ENCODE data around the gene EXO1.
"Not testable (repeated sequence)": the region's sequence is repeated elsewhere in the genome, so short reads cannot be mapped to it uniquely, and the experiment has no call there.

Gene EXO1

DNA sequence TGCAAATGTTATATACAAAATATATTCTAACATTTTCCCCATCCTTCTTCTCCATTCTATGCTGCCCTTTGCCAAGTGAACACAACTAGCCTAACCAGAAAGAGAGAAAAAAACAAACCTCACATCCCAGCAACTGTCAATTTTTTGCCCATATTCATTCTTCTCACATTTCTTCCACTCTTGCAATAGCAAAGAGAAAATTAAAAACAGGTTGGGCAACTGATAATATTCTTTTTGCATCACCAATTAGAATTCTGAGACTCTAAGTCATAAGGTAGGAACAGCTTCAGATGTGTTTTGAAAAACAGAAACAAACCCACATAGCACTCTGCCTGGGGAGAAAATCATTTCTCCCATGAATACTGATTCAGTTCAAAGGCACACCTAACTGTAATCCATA, 25.2 kb upstream of the EXO1 start:
- DNase-seq (ENCODE audit: low read depth in 2 of 2): no peak
- H3K4me3 ChIP-seq (replicated peaks in 1 of 2; ENCODE audit: low read depth in 2 of 2, low read length in 2 of 2): no peak overlapping the region
- TF ChIP-seq, protein P1, sequence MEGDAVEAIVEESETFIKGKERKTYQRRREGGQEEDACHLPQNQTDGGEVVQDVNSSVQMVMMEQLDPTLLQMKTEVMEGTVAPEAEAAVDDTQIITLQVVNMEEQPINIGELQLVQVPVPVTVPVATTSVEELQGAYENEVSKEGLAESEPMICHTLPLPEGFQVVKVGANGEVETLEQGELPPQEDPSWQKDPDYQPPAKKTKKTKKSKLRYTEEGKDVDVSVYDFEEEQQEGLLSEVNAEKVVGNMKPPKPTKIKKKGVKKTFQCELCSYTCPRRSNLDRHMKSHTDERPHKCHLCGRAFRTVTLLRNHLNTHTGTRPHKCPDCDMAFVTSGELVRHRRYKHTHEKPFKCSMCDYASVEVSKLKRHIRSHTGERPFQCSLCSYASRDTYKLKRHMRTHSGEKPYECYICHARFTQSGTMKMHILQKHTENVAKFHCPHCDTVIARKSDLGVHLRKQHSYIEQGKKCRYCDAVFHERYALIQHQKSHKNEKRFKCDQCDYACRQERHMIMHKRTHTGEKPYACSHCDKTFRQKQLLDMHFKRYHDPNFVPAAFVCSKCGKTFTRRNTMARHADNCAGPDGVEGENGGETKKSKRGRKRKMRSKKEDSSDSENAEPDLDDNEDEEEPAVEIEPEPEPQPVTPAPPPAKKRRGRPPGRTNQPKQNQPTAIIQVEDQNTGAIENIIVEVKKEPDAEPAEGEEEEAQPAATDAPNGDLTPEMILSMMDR (IDR thresholded peaks at IDR 0.05; ENCODE audit: low read depth, low read length): no peak

DNA sequence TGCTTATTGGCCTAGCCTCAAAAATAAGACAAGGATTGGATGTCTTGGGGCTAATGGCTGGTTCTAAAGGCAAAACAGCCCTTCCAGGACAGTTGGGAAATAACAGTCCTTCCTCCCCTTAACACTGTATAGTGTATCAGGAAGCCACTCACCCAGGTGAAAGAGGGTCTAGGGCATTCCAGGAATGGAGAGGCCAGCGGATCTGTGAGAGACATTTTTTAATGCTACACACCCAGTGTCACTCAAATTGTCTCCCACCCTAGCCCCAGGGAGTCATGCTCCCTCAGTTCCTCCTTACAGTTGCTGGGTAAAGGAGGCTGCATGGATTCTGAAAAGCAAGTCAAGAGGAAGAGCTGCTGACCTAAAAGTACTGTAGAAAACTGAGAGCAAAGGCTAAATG, 24.1 kb upstream of the EXO1 start:
- DNase-seq (ENCODE audit: low read depth in 2 of 2): no peak
- H3K4me3 ChIP-seq (replicated peaks in 1 of 2; ENCODE audit: low read depth in 2 of 2, low read length in 2 of 2): no peak overlapping the region
- TF ChIP-seq, protein P1 (IDR thresholded peaks at IDR 0.05; ENCODE audit: low read depth, low read length): no peak

- H3K4me3 ChIP-seq (replicated peaks in 1 of 2; ENCODE audit: low read depth in 2 of 2, low read length in 2 of 2): no peak overlapping the region
- peak; percentile 23 to 39 for DNase-seq (ENCODE audit: low read depth in 2 of 2)
- TF ChIP-seq, protein P1 (IDR thresholded peaks at IDR 0.05; ENCODE audit: low read depth, low read length): no peak
These were observed 22.4 kb upstream of the EXO1 start for GRCh38 chr1:241825581-241825980.

GRCh38 chr1:241826613-241827012, 21.4 kb upstream of the EXO1 start:
- not testable (repeated sequence) for H3K4me3 ChIP-seq (replicated peaks in 1 of 2; ENCODE audit: low read depth in 2 of 2, low read length in 2 of 2); DNase-seq (ENCODE audit: low read depth in 2 of 2)

- DNase-seq (ENCODE audit: low read depth in 2 of 2): no peak
- H3K4me3 ChIP-seq (replicated peaks in 1 of 2; ENCODE audit: low read depth in 2 of 2, low read length in 2 of 2): no peak overlapping the region
- TF ChIP-seq, protein P1 (IDR thresholded peaks at IDR 0.05; ENCODE audit: low read depth, low read length): no peak
These were observed 20.7 kb upstream of the EXO1 start for GRCh38 chr1:241827264-241827663.

DNA sequence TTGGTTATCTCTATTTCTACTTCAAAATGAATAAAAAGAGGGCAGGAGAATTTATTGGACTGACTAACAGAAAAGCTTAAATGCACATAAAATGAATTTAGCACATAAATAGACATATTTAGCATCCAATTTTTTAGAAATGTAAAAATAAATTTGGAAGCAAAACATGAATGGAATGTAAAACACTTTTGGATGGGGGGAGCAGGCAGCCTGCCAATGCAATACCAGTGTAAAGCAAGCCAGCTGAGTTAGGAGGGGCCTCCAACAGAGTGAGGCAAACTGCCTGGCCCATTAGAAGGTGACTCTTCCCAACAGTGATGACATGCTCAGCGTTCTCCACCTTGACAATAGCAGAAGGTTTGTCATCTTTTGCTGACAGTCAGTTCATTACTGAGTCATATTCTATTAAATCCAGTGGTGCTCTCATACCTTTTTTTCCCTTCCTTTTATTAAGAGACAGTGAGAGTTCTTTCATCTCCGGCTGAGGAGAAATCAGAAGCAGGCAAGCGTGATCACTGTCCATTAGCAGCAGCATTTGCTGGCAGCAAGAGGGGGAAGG, 19.5 kb upstream of the EXO1 start:
- TF ChIP-seq, protein P1 (IDR thresholded peaks at IDR 0.05; ENCODE audit: low read depth, low read length): no peak
- peak; percentile 16 to 48 for DNase-seq (ENCODE audit: low read depth in 2 of 2)
- H3K4me3 ChIP-seq (replicated peaks in 1 of 2; ENCODE audit: low read depth in 2 of 2, low read length in 2 of 2): no peak overlapping the region

GRCh38 chr1:241829468-241829867, 18.5 kb upstream of the EXO1 start:
- no peak for DNase-seq (ENCODE audit: low read depth in 2 of 2)
- H3K4me3 ChIP-seq (replicated peaks in 1 of 2; ENCODE audit: low read depth in 2 of 2, low read length in 2 of 2): no peak overlapping the region
- TF ChIP-seq, protein P1 (IDR thresholded peaks at IDR 0.05; ENCODE audit: low read depth, low read length): no peak
